Fibroblast of pulmonary artery (primary cell): ENCODE results near the gene SSBP1.

Experiments used
- DNase-seq: peaks from one replicate; pipeline ENCODE4 v3.0.0-alpha.2; 2010; ENCODE audit warnings: low read depth
- H3K4me3 ChIP-seq: replicated peaks from 2 replicates; pipeline ENCODE4 v1.5.1; 2011; ENCODE audit warnings: low read depth, mild to moderate bottlenecking, control low read depth, low read length, moderate library complexity
- CTCF ChIP-seq: IDR thresholded peaks from 2 replicates; pipeline ENCODE4 v1.5.1; 2011; ENCODE audit warnings: mild to moderate bottlenecking, control low read depth, low read length, inconsistent platforms; ENCODE audit errors: missing control alignments

SSBP1 gene

GRCh38 chr7:141697211-141697871, 40.8 kb upstream of the SSBP1 start:
- TF ChIP-seq CTCF, result no peak
- H3K4me3 ChIP-seq, result no peak overlapping the region
- no peak for DNase-seq

GRCh38 chr7:141698247-141699015, 39.7 kb upstream of the SSBP1 start:
- DNase-seq, result no peak
- no peak for TF ChIP-seq CTCF
- H3K4me3 ChIP-seq, result no peak overlapping the region

- DNase-seq, result no peak
- no peak overlapping the region for H3K4me3 ChIP-seq
- TF ChIP-seq CTCF, result no peak
Measured at GRCh38 chr7:141699860-141700259, 38.3 kb upstream of the SSBP1 start.

- no peak for TF ChIP-seq CTCF
- peak overlapping the region; percentile 68 for H3K4me3 ChIP-seq
- no peak for DNase-seq
Measured at GRCh38 chr7:141700296-141700847, 37.8 kb upstream of the SSBP1 start.

GRCh38 chr7:141700848-141701371, 37.2 kb upstream of the SSBP1 start:
- no peak for DNase-seq
- peak overlapping the region; percentile 68 for H3K4me3 ChIP-seq
- no peak for TF ChIP-seq CTCF

GRCh38 chr7:141701489-141702046, 36.6 kb upstream of the SSBP1 start:
- TF ChIP-seq CTCF, result no peak
- DNase-seq, result peak; percentile 22

More at GRCh38 chr7:141701489-141702046, 36.6 kb upstream of the SSBP1 start:
- H3K4me3 ChIP-seq, result peak overlapping the region; percentile 68
